Head of caudate nucleus (tissue), 42 donors: ENCODE measurements around the gene CFAP77.

ENCODE experiments used
- DNase-seq, 42 donors: peaks; one replicate each; pipeline versions ENCODE4 v3.0.0 to v3.0.0-alpha.2; 2020 to 2021; ENCODE audit warnings: mixed read lengths in 7 of 42
- intact Hi-C: fragments of 100-400 bp; cut with DNase I; formaldehyde crosslinking; loops from one replicate; pipeline ENCODE4 v1.15.0; 2022

Gene CFAP77

DNA sequence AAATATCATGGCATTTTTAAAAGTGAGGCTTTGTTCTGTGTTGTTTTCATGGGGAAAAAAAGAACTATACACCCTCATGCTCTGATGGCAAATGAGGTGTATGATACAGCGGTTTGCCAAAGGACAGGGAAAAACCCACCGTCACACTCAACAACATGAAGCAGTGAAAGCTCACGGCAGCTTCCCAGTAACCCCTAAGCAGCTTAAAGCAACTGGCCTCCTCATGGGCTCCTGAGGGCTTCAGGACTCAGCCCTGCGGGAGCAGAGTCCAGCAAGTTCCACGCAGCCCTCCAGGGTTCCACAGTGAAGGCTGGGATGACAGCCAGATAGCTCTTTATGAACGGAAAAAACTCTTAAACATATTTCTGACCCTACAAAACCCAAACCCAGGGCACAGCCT lies 185.3 kb downstream of the CFAP77 start:
- intact Hi-C loops, result no loop called here
- DNase-seq, result no peak

DNA sequence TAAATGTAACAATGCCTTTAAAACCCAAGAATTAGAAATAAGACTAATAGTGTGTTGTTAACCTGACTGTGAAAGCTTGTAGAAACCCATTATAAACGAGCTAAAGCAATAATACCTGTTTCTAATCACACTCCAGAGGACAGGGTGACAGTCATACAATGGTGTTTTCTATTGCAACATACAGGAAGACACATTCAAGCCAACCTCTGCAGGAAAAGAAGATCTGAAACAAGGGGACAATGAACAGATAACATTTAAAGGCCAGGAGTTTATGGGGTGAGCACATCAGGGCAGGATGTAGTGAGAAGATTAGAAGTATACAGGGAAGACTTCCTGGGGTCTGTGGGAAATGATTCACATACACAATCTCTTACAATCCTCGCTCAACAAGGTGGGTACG lies 186.2 kb downstream of the CFAP77 start:
- DNase-seq, result no peak
- intact Hi-C loops, result no loop called here

DNA sequence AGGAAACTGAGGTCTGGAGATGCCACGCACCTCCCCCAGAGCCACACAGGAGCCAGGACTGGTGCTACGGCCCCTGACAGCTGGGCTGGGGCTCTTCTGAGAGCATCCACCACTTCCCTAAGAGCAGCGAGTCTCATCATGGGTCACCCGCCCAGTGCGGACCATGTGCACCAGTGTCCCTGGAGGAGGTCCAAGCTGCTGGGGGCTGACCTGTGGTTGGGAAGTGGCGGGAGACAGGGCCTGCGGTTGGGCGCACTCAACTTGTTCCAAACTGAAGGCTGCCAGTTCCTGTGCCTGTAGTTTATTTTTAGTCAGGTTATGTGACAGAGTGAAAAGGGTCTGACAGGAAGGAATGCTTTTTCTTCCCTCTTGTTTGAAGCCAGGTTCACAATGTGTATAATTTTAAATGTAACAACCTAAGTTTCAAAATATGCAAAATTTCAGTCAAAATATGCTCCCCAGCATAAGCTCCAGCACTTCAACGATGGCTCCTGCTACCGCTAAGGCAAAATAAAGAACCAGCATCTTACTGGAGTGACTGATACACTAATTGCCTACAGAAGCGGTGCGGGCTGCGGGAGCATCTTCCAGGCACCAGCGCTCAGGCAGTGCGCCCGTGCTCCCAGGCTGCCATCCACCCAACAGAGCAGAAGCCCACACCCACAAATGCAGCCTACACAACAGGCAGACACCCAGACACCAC lies 187.2 kb downstream of the CFAP77 start:
- peak in 40 of 42 donors; percentile 6 to 70 (median 42) for DNase-seq
- intact Hi-C loops, result no loop called here

GRCh38 chr9:132600326-132600984 lies 190.4 kb downstream of the CFAP77 start:
- no peak for DNase-seq
- intact Hi-C loops, result no loop called here

DNA sequence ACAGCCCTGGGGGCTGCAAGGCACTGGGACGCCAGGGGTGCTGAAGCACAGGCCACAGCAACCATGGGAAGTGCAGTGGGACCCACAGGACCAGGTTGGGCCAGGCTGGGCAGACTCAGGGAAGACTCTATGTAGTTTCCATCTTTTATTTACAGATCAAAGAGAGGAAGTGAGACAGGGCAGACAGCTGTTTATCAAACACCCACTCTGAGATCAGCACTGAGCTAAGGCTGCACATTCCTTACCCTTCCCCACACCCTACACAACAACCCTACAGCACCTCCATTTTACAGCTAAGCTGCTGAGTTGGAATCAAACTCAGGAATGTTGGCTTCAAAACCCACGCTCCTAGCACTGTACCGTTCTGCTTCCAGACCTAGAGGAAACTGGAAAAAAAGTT lies 192.2 kb downstream of the CFAP77 start:
- no peak for DNase-seq
- intact Hi-C loops, result no loop called here

- intact Hi-C loops, result no loop called here
- no peak for DNase-seq
These were observed 195.4 kb downstream of the CFAP77 start for GRCh38 chr9:132605387-132605786.

DNA sequence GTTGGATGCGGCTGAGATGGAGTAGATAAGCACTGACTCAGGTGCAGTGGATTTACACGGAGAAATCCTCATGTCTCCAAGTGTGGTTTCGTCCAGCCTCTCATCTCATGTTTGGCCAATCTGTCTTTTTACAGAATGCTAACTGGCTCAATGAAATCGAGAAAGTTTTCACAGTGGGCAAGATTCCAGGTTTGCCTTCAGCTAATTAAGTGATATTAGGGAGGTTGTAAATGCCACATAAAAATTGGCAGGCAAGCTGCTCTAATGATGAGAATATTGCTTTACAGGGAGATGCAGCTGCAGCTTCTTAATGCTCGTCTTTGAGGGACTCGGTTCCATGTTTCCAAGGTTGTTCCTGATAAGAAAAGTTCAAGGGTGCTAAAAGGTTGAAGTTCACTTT lies 196.1 kb downstream of the CFAP77 start:
- DNase-seq, result no peak
- intact Hi-C loops, result no loop called here

GRCh38 chr9:132609184-132609583 lies 199.2 kb downstream of the CFAP77 start:
- intact Hi-C loops, result no loop called here

GRCh38 chr9:132609829-132610228 lies 199.8 kb downstream of the CFAP77 start:
- no peak for DNase-seq
- intact Hi-C loops, result no loop called here

More at GRCh38 chr9:132609184-132609583, 199.2 kb downstream of the CFAP77 start:
- DNase-seq, result peak in 10 of 42 donors; percentile 14 to 54 (median 40)

DNA sequence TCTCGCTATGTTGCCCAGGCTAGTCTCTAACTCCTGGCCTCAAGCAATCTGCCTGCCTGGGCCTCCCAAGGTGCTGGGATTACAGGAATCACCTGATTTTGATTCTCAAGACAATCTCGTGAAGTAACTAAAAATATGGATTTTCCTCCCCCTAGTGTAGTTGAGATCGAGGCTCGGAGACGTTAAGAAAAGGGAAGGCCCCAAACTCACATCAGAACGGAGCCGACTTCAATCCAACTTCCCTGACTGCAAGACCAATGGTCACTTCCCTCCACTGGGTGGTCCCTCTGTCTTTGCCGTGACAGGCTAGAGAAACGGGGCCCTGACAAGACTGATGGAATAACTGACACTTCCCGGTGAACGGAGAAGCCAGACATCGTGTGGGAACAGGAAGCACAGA lies 200.7 kb downstream of the CFAP77 start:
- DNase-seq, result no peak
- intact Hi-C loops, result no loop called here

DNA sequence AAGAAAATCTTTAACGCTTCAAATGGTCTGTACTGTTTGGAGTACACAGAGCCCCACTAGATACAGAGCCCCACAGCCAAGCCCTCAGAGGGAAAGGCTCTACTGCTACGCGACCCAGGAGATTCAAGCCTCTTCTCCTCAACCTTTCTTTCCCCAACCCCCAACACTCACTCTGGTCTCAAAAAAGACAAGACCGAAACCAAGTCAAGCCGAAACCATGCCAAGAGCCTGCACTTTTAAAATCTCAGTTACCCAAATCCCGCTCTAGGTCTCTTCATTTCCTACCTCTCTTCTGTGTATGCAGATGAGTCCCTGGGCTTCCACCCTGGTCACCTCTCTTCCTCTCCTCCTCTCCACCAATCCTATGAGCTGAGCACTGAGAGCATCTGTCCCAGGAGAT lies 204.3 kb downstream of the CFAP77 start:
- no peak for DNase-seq
- intact Hi-C loops, result no loop called here

DNA sequence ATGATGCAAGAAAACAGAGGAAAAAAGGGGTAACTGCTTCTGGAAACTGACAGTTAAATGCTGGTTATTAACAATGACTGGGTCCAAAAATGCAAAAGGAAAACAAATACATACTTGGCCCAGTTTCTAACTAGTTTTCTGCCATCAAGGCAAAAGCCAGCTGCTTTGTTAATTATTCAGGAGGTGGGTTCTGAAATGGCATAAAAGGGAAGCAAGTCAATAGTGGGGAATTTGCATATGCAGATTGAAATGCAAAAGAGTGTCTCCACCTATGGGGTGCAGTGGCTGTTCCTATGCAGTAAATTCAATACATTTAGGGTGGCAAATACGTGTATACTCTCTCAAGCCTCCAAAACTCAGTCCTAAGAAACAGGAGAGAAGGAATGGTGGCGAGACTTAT lies 205.8 kb downstream of the CFAP77 start:
- intact Hi-C loops, result no loop called here
- no peak for DNase-seq

GRCh38 chr9:132616725-132617124 lies 206.7 kb downstream of the CFAP77 start:
- no peak for DNase-seq
- intact Hi-C loops, result no loop called here

DNA sequence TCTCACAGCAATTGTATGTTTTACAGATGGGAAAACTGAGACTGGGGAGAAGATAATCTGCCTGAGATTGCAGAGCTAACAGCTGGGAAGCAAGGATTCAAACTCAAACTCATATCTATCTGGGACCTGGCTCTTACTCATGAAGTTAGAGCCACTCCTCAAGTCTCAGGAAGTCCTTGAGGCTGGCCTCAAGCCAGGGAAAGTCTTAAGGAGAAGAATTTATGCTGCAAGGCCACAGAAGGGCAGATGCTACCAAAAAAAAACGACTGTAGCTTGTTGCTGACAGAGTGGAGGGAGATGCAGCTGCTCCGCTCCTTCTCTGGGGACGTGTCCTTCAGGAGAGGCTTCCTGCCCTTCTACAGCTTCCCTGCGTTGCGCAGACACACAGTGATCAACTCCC lies 212.1 kb downstream of the CFAP77 start:
- intact Hi-C loops, result no loop called here
- DNase-seq, result no peak
